ENCODE data around the gene SAFB2. TPM values are rescaled to one million over a fixed set of nuclear protein-coding genes. Genes with fewer than 3 reads are reported as not detected.

Gene SAFB2
- total RNA-seq, 1 donor from 2014 or later: 104 TPM

GRCh38 chr19:5579286-5579685 is 43.3 kb downstream of the SAFB2 start:
- Mint-ChIP-seq H3K27ac (no peak overlapping the region), H3K9me3 (no peaks in the 10 kb centered on the region), H3K36me3 (ENCODE audit: low read depth) (no peaks in the 10 kb centered on the region), H3K4me1 (ENCODE audit: low read depth) (peaks cover 10% of the 10 kb centered on the region), H3K4me3 (no peak overlapping the region), H3K27me3 (ENCODE audit: insufficient read depth) (no peaks in the 10 kb centered on the region)
- intact Hi-C loops (cut with micrococcal nuclease): loop anchor here (2.0 kb wide), 1 partner anchor 530 kb away; no protein-coding TSS in a partner anchor
- DNase-seq (ENCODE audit: low spot score): no peak

- Mint-ChIP-seq H3K4me3 (no peak overlapping the region), H3K27ac (no peak overlapping the region), H3K36me3 (ENCODE audit: low read depth) (no peaks in the 10 kb centered on the region), H3K9me3 (no peaks in the 10 kb centered on the region), H3K27me3 (ENCODE audit: insufficient read depth) (no peaks in the 10 kb centered on the region), H3K4me1 (ENCODE audit: low read depth) (peaks cover 10% of the 10 kb centered on the region)
- intact Hi-C loops (cut with micrococcal nuclease): loop anchor here (1.0 to 2.0 kb wide), 2 partner anchors 209 to 529 kb away; no protein-coding TSS in a partner anchor
- DNase-seq (ENCODE audit: low spot score): peak; percentile 51
These were observed 44.3 kb downstream of the SAFB2 start for GRCh38 chr19:5578097-5578846.

GRCh38 chr19:5575590-5575989 is 47.0 kb downstream of the SAFB2 start:
- no peak overlapping the region for H3K4me3 Mint-ChIP-seq
- no peak overlapping the region for H3K27ac Mint-ChIP-seq
- H3K4me1 Mint-ChIP-seq (ENCODE audit: low read depth): peaks cover 10% of the 10 kb centered on the region
- intact Hi-C loops (cut with micrococcal nuclease): no loop called here
- no peaks in the 10 kb centered on the region for H3K36me3 Mint-ChIP-seq (ENCODE audit: low read depth)
- no peaks in the 10 kb centered on the region for H3K9me3 Mint-ChIP-seq
- H3K27me3 Mint-ChIP-seq (ENCODE audit: insufficient read depth): no peaks in the 10 kb centered on the region
- no peak for DNase-seq (ENCODE audit: low spot score)

DNA sequence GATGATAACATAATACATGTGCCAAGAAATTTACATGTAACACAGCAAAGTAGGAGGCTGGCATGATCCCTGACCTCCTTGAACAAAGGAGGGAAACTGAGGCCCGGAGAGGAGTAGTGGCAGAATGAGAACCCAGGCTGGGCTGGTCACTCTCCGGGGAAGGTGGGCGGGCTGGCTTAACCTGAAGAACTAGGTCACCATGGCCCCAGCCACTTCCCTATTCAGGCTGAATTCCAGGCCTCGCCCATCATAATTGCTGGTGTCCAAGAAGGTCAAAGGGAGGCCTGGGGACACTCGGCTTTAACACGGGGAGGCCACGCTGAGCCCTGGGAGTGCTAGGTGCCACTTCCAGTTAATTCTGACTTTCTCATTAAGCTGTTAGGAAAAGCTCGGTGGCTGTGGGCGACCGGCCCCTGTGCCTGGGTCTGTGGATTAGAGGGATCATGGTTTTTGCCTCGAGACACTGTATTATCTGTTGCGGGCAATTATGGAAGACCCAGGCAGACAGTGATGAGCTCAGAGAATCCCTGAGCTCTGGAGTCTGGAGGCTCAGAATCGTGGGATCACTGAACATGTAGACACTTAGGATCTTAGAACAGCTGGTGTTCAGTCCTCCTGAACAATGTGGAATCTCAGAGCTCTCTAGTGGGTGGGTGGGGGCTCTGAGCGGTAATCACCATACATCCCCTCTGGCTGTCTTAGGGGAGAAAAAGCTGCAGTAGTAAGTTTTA is 49.9 kb downstream of the SAFB2 start:
- no peak overlapping the region for H3K27ac Mint-ChIP-seq
- intact Hi-C loops (cut with micrococcal nuclease): no loop called here

DNA sequence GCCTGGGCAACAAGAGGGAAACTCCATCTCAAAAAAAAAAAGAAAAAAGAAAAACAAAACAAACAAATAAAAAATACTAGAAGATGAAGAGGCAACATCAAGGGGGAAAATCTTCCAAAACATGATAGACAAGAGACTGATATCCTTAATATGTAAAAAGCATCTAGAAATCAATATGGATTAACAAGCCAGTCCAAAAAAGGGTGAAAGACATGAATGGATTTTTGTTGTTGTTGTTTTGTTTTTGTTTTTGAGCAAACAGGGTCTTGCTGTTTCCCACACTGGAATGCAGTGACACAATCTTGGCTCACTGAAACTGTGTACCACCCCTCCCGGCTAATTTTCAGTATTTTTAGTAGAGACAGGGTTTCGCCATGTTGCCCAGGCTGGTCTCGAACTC is 50.8 kb downstream of the SAFB2 start:
- H3K36me3 Mint-ChIP-seq (ENCODE audit: low read depth): no peaks in the 10 kb centered on the region
- H3K27me3 Mint-ChIP-seq (ENCODE audit: insufficient read depth): peaks cover 2% of the 10 kb centered on the region
- no peak for DNase-seq (ENCODE audit: low spot score)
- no peaks in the 10 kb centered on the region for H3K9me3 Mint-ChIP-seq
- intact Hi-C loops (cut with micrococcal nuclease): no loop called here
- H3K4me3 Mint-ChIP-seq: no peak overlapping the region
- H3K27ac Mint-ChIP-seq: no peak overlapping the region
- H3K4me1 Mint-ChIP-seq (ENCODE audit: low read depth): no peaks in the 10 kb centered on the region

More for the DNA sequence above, 49.9 kb downstream of the SAFB2 start:
- H3K9me3 Mint-ChIP-seq: no peaks in the 10 kb centered on the region
- no peaks in the 10 kb centered on the region for H3K36me3 Mint-ChIP-seq (ENCODE audit: low read depth)
- H3K4me3 Mint-ChIP-seq: no peak overlapping the region
- peaks cover 1% of the 10 kb centered on the region for H3K4me1 Mint-ChIP-seq (ENCODE audit: low read depth)
- H3K27me3 Mint-ChIP-seq (ENCODE audit: insufficient read depth): peaks cover 2% of the 10 kb centered on the region
- DNase-seq (ENCODE audit: low spot score): no peak

- H3K4me3 Mint-ChIP-seq: no peak overlapping the region
- no peaks in the 10 kb centered on the region for H3K9me3 Mint-ChIP-seq
- DNase-seq (ENCODE audit: low spot score): no peak
- H3K4me1 Mint-ChIP-seq (ENCODE audit: low read depth): no peaks in the 10 kb centered on the region
- H3K36me3 Mint-ChIP-seq (ENCODE audit: low read depth): no peaks in the 10 kb centered on the region
- H3K27me3 Mint-ChIP-seq (ENCODE audit: insufficient read depth): peaks cover 9% of the 10 kb centered on the region
- no peak overlapping the region for H3K27ac Mint-ChIP-seq
- intact Hi-C loops (cut with micrococcal nuclease): no loop called here
These were observed 54.6 kb downstream of the SAFB2 start for GRCh38 chr19:5567970-5568407.

DNA sequence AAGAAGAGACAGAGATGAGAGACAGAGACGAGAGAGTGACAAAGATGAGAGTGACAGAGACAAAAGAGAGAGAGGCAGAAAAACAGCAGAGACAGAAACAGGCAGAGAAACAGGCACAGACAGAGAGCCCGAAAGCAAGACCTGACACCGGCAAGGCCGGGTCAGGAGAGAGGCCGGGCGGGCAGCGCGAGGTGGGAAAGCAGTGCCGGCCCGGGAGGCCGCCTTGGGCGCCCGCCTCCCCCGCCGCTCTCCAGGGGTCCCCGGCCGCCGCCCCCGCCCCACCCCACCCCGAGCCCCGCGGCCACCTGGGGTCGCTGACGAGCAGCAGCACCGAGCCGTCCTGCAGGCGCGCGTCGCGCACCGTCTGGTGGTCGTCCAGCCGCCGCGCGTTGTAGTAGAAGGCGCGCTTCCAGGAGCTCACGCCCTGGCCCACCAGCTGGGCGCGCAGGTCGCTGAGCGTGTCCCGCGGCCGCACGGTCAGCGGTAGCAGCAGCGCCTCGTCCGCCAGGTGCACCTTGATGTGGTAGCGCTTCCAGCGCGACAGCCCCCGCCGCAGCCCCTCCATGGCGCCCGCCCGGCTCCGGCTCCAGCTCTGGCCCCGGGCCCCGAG is 55.1 kb downstream of the SAFB2 start, which contains the start of gene TINCR:
Gene TINCR (minus strand): TSS at position 594 of the 610 bp plus-strand sequence.
- no peak for DNase-seq (ENCODE audit: low spot score)
- no peak within 1 kb of the TSS for H3K27ac Mint-ChIP-seq
- no peaks in the 10 kb centered on the region for H3K36me3 Mint-ChIP-seq (ENCODE audit: low read depth)
- intact Hi-C loops (cut with micrococcal nuclease): no loop called here
- no peaks in the 10 kb centered on the region for H3K9me3 Mint-ChIP-seq
- H3K27me3 Mint-ChIP-seq (ENCODE audit: insufficient read depth): peaks cover 9% of the 10 kb centered on the region
- no peak within 1 kb of the TSS for H3K4me3 Mint-ChIP-seq
- H3K4me1 Mint-ChIP-seq (ENCODE audit: low read depth): no peaks in the 10 kb centered on the region

- DNase-seq (ENCODE audit: low spot score): no peak
- Mint-ChIP-seq H3K36me3 (ENCODE audit: low read depth) (no peaks in the 10 kb centered on the region), H3K27me3 (ENCODE audit: insufficient read depth) (peaks cover 9% of the 10 kb centered on the region), H3K9me3 (peaks cover 10% of the 10 kb centered on the region), H3K4me3 (no peak overlapping the region), H3K27ac (no peak overlapping the region), H3K4me1 (ENCODE audit: low read depth) (no peaks in the 10 kb centered on the region)
- intact Hi-C loops (cut with micrococcal nuclease): no loop called here
These were observed 57.6 kb downstream of the SAFB2 start for GRCh38 chr19:5564930-5565329.

GRCh38 chr19:5563935-5564612 is 58.5 kb downstream of the SAFB2 start:
- Mint-ChIP-seq H3K4me3 (no peak overlapping the region), H3K4me1 (ENCODE audit: low read depth) (no peaks in the 10 kb centered on the region), H3K9me3 (peaks cover 10% of the 10 kb centered on the region), H3K27me3 (ENCODE audit: insufficient read depth) (peaks cover 9% of the 10 kb centered on the region), H3K36me3 (ENCODE audit: low read depth) (no peaks in the 10 kb centered on the region), H3K27ac (no peak overlapping the region)
- DNase-seq (ENCODE audit: low spot score): no peak
- intact Hi-C loops (cut with micrococcal nuclease): no loop called here

DNA sequence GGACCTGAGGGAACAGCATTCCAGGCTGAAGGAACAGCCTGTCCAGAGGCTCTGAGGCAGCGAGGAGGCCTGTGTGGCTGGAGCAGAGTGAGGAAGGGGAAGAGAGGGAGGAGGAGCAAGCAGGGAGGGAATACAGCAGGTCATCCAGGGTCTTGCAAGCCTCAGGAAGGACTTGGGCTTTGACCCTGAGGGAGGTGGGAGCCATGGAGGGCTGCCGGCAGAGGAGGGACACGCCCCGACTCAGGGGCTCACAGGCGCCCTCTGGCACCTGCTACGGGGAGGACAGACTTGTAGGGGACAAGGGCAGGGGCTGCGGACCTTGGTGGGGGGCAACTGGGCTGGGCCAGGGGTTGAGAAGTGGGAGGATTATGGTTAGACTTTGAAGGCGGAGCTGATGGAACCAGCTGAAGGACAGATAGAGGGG is 59.6 kb downstream of the SAFB2 start:
- Mint-ChIP-seq H3K27me3 (ENCODE audit: insufficient read depth) (peaks cover 7% of the 10 kb centered on the region), H3K9me3 (peaks cover 10% of the 10 kb centered on the region), H3K4me3 (no peak overlapping the region), H3K27ac (no peak overlapping the region), H3K4me1 (ENCODE audit: low read depth) (no peaks in the 10 kb centered on the region), H3K36me3 (ENCODE audit: low read depth) (no peaks in the 10 kb centered on the region)
- intact Hi-C loops (cut with micrococcal nuclease): no loop called here
- no peak for DNase-seq (ENCODE audit: low spot score)

- no peak for DNase-seq (ENCODE audit: low spot score)
- Mint-ChIP-seq H3K36me3 (ENCODE audit: low read depth) (no peaks in the 10 kb centered on the region), H3K27ac (no peak overlapping the region), H3K4me3 (no peak overlapping the region), H3K9me3 (peaks cover 10% of the 10 kb centered on the region), H3K27me3 (ENCODE audit: insufficient read depth) (peaks cover 6% of the 10 kb centered on the region), H3K4me1 (ENCODE audit: low read depth) (no peaks in the 10 kb centered on the region)
- intact Hi-C loops (cut with micrococcal nuclease): no loop called here
These were observed 60.3 kb downstream of the SAFB2 start for GRCh38 chr19:5562280-5562679.

GRCh38 chr19:5561559-5561958 is 61.0 kb downstream of the SAFB2 start:
- Mint-ChIP-seq H3K27me3 (ENCODE audit: insufficient read depth) (peaks cover 6% of the 10 kb centered on the region), H3K4me1 (ENCODE audit: low read depth) (no peaks in the 10 kb centered on the region), H3K27ac (no peak overlapping the region), H3K36me3 (ENCODE audit: low read depth) (no peaks in the 10 kb centered on the region), H3K9me3 (peaks cover 10% of the 10 kb centered on the region), H3K4me3 (no peak overlapping the region)
- no peak for DNase-seq (ENCODE audit: low spot score)
- intact Hi-C loops (cut with micrococcal nuclease): no loop called here
